GM18502 (cell line): ENCODE data around the gene PRSS33.

Experiments
- ATAC-seq: cut with Tn5 transposase; IDR thresholded peaks from one replicate; pipeline ENCODE4 v1.9.1; 2021; ENCODE audit warnings: mild to moderate bottlenecking; ENCODE audit not compliant: unreplicated experiment, poor library complexity

PRSS33 gene, protein sequence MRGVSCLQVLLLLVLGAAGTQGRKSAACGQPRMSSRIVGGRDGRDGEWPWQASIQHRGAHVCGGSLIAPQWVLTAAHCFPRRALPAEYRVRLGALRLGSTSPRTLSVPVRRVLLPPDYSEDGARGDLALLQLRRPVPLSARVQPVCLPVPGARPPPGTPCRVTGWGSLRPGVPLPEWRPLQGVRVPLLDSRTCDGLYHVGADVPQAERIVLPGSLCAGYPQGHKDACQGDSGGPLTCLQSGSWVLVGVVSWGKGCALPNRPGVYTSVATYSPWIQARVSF

DNA sequence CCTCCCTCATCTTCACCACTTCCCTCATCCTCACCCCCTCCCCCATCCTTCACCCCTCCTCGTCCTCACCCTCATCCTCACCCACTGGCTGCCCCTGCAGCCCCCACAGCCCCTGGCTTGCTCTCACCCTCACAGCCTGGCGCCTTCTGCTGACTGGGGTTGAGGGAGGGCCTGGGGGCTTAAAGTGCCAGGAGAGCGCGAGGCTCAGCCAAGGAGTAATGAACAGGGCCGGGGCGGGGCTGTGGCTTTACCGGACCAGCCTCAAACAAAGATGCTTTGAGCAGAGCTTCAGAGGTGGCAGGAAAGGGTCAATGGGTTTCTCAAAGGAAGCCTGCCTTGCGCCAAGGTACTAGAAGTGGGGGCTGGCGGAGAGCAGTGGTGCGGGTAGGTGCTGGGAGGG lies at the start of gene PRSS33:
TSS of gene PRSS33 (minus strand) at position 155 of the 400 bp plus-strand sequence. CDS start 1,013 bp downstream, outside the sequence.
- ATAC-seq: no peak

DNA sequence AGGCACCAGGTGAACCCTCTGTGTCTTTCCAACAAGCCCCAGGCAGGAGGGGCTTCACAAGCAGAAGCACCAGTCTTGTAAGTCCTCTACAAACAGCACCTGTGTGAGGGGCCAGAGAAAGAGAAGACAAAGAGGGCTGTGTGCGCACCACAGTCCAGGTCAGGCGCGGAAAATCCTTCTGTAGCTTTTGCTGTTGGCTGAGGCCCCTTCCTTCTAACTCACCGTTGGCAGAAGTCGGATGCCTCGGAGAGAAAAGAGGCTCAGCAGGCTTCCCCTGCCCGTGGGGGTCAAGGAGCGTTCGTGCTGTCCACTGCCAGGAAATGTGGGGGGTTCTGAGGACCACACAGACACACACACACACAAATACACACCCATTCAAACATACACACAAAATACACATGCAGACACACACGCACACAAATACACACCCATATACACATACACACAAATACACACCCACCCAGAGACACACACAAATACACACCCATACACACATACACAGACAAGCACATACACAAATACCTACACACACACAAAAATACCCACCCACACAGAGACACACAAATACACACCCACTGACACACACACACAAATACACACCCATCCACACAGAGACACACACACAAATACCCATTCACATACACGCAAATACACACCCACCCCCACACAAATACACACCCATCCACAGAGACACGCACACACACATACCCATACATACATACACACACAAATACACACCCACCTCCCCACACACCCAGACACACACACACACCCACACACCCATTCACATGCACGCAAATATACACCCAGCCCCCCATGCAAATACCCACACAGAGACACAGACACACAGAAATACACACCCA lies 49.5 kb upstream of the PRSS33 start:
- ATAC-seq: no peak

DNA sequence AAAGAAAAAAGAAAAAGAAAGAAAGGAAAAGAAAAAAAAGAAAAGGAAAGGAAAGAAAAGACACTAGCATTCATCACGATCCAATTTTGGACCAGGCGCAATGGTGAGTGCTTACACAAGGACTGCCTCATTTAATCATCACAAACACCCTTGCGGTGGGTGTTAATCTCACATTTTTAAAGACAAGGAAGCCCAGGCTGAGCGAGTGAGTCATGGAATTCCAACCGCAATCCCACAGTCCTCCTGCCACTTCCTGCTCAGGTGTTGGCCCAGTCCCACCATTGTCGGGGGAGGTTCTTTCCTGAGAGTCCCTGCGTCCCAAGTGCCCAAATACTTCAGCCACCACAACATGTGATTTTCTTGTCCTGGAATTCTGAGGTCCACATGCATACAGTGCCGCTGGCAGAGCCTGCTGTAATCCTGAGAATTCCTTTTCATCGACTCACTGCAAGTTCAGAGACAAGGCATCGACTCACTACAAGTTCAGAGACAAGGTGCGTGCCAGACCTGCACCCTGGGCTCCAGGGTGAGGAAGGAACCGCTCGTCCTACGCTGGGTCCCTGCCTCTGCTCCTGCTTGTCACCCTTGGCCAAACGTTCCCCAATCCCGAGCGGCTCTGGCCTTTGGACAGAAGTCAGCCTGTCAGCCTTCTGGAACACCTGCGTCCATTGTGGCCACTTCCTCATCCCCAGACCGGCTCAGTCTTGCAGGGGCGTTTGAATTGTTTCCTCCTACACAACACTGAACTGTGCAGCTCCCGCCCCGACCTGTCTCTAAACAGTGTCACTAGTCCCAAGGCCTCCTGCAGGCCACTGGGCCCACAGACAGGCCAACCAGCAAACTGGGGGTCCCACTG lies 48.5 kb upstream of the PRSS33 start:
- ATAC-seq: no peak

DNA sequence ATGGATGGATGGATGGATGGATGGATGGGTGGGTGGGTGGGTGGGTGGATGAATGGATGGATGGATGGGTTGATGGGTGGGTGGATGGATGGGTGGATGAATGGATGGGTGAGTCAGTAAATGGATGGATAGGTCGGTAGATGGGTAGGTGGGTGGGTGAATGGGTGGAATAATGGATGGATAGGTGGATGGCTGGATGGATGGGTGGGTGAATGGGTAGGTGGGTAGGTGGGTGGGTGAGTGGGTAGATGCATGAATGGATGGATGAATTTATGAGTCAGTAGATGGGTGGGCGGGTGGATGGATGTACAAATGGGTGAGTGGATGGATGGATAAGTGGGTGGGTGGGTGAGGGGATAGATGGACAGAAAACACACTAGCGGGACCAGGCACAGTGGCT lies 47.6 kb upstream of the PRSS33 start:
- no peak for ATAC-seq

DNA sequence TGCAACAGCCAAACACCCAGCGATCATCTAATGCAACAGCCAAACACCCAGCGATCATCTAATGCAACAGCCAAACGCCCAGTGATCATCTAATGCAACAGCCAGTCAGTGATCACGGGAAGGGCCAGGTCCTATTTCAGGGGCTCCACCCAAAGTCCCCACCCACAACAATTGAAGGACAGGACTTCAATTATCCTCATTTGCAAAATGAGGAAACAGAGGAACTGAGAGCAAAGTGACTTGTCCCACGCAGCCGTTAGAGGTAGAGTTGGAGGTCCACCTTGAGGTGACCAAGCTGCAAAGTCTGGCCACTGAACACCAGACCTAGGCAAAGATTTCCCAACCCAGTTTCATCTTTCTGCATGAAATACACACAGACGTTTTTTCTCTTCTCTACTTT lies 46.4 kb upstream of the PRSS33 start:
- ATAC-seq: no peak

DNA sequence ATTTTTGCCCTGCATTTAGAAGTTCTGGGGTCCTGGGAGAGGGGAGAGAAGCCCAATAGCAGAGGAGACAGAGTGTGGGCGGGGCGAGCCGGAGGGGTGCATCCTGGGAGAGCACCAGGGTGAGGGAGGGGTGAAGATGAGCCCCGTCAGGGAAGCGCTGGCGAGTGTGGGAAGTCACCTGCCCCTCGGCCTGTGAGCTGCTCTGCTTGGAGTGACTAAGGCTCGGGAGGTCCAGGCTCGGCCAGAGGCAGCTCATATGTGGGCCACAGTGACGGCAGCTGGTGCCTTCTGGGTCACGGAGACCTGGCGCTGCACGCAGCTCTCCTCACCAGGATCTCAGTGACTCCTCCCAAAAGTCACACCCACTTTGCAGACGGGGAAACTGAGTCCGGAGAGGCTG lies 43.8 kb upstream of the PRSS33 start:
- no peak for ATAC-seq

DNA sequence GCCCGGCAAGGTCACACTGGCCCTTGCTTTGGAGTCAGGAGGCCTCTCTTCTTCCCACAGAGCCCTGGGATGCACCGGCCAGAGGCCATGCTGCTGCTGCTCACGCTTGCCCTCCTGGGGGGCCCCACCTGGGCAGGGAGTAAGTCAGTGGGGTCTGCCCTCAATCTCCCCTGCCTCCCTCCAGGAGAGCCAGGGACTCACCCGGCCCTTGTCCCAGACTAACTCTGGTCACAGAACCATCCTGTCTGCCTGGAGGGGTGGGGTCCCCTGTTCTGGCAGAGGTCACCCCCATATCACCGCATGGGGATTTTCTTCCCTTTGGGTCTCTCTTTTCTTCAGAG lies 43.0 kb upstream of the PRSS33 start:
- ATAC-seq: no peak

DNA sequence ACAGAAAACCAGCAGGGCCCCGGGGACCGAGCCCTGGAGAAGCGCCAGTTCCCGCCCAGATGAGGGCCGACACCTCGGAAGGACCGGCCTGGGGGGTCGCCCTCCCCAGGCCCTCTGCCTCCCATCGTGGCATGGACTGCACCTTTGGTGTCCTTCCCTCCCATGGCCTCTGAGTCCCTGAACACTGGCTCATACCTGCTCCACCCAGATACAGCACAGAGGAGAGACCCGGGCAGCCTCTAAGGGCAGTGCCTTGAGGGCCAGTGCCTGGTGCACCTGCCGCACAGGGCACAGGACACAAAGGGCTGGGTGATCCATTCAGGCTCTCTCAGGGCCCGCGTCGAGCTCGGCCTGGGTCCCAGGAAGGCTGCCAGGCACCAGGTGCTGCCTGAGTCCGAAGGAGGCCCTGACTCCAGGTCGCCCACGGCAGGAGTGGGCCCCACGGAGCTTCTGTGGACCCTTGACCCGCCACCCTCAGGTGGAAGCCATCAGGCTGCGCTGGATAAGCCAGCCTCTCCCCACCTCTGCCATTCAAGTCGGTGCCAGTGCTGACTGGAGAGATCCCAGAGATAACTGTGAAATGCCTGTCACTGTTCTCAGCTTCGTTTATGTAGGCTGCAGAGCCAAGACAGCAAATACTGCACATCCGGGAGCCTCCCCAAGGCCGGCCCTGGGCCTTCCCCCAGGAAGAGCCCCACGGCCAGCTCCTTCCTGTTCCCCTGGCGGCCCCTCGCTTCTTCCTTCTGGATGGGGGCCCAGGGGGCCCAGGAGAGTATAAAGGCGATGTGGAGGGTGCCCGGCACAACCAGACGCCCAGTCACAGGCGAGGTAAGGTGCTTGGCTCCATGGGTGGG lies 42.4 kb upstream of the PRSS33 start, which contains the start of gene ZG16B:
TSS of gene ZG16B (plus strand) at position 803 of the 854 bp plus-strand sequence. CDS start 139 bp downstream, outside the sequence.
- ATAC-seq: no peak

DNA sequence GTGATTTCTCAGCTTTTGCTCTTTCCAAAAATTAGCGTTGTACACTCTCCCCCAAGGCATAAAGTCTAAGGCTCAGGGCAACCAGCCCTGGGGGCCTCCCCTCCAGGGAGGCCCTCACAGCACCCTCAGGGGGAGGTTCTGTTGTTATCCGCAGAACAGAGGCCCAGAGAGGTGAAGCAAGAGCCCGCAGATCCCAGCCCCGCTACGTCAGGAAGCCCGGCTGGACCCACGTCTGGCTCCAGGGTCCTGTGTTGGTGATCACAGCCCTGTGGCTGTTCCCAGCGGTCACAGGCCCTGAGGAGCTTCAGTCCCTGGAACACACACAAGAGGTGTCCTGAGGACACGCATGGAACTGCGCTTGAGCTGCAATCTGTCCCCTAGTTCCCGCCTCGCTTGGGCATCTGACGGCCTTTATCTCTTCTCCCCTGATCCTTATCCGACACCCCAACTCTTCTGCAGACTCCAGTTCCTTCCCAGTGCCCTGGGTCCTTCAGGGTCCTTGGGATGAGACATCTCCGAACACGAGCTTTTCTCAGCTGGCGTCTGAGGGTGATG lies 41.6 kb upstream of the PRSS33 start:
- no peak for ATAC-seq

DNA sequence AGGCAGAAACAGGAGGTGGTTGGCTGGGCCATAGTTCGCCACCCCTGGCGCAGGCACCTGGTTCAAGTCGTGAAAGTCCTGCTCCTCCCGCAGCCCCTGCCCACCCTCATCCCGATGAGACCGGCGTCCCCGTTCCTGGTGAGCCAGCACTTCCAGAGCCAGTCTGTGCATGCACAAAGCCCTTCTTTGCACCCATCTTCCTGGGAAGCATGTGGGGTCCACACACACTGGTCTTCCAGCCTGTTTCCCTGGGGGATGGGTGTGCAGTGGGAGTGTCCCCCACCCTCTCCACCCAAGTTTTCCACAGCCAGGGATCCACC lies 41.1 kb upstream of the PRSS33 start:
- ATAC-seq: no peak

DNA sequence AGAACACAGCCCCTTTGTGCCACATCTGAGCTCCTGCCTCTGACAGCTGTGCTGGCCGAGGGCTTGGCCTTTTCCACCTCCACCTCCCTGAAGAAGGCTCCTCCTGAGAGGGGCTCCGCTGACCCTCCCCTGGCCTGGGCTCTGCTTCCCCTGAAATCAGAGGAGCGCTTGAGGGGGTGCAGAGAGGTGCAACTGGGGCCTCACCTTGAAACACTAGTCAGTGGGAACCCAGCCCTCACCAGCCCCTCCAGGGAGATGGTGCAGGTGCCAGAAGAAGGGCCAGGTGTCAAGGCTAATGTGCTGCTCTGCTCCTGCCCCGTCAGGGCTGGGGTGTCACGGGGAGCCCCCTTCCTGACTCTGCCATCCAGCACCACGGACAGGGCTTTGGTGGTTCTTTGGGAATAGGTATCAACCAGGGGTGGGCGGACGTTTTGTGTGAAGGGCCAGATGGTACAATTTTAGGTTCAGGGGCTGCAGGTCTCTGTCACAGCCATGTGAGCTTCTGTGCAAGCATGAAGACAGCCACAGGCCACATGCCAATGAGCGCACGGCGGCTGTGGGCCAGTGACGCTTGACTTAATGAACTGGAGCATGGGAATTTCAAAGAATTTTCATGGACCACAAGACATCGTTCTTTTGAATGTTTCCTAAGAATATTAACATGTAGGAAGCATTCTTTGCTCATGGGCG lies 40.6 kb upstream of the PRSS33 start:
- no peak for ATAC-seq

DNA sequence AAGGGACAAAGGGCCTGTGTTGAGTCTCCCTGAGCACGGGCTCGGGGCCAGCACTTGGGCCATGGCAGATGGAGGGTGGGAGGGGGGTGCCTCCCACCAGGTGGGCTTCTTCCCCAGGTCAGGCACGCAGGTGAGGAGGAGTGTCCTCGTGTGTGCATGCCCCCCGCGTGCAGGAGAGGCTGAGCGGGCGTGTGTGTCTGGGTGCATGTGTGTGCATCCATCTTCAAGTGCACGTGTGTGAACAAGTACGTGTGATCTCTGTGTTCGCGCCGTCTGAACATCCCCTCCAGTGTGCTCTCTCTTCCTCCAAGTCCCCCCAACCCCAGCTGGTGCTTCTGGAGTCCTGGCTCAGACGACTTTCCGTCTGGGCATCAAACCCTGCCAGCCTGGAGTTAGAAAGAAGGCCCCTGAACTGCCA lies 40.0 kb upstream of the PRSS33 start:
- ATAC-seq: no peak

DNA sequence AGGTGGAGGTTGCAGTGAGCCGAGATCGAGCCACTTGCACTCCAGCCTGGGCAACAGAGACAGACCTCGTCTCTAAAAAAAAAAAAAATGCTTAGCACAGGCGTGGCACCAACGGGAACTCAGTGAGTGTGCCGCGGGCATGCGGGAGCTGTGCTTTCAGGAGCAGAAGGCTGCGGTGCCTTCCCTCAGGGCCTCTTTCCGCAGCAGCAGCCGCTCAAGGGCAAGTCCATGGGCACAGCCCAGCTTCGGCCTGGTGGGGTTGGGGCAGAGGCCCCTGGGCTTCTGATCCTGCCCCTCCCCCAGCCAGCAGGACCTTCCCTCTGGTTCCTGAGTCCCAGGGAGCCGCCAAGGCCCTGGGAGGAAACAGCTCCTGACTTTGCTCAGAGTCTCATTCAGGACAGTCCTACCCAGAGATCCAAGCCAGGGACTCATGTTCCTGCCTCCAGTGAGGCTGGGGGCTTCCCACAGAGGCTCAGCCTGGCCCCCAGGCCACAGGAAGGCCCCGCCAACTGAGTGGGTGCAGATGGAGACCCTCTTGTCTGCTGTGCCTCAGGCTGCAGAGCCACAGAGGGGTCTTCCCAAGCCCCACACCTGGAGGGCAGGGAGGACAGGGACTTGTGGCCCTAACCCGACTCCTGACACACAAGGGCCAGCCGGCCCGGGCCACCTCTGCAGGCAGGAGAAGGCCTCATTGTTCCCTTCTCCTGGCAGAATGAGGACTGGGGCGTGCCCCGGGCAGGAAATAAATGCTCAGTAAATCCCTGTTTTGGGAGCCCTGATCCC lies 39.4 kb upstream of the PRSS33 start:
- ATAC-seq: no peak

DNA sequence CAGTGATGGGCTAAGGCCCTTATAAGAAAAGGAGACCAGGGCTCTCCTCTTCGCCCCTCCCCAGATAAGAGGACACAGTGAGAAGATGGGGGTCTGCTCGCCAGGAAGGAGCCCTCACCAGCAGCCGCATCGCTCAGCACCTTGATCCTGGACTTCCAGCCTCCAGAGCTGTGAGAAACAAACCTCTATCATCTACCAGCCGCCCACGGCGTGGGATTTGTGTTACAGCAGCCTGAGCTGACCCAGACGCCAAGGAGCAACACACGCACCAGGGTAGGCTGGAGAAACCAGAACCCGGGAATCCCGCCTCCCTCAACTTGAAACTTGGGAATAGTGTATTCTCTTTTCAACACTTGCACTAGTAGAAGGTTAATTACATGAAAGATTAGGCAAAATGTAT lies 38.5 kb upstream of the PRSS33 start:
- ATAC-seq: no peak

DNA sequence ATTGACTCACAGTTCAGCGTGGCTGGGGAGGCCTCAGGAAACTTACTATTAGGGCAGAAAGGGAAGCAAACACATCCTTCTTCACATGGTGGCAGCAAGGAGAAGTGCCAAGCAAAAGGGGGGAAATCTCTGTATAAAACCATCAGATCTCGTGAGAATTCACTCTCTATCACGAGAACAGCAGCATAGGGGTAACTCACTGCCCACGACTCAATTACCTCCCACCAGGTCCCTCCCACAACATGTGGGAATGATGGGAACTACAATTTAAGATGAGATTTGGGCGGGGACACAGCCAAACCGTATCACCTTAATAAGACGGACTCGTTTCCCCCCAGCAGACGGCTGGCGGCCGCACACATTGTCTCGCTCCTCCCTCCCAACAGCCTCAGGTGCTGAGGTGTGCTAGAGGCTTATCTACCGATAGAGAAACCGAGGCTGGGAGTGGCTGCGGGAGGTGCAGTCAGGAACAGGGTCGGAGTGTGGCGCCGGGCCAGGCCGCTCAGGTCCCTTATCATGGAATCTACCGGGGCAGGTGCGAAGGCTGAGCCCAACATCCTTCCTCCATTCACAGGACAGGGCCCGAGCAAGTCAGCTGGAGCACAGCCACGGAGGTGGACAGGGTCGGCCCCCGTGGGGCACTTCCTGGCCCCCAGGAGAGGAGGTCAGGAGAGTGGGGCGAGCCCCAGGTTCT lies 37.8 kb upstream of the PRSS33 start:
- no peak for ATAC-seq

DNA sequence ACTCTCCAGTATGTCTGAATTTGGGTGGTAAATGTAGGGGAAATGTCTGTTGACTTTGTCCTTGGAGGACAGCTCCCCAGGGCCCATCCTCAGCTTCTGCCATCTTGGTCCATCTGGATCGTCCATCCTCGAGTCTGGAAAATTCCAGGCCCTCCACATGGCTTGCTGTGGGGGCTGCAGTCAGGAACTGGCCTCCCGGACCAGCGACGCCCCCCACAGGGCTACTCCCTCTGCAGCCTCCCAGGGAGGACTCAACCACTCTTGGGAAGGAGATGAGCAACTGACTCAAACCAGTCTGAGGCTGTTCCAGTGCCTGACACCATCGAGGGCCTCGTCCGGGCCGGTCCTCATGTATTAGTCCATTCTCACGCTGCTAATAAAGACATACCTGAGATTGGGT lies 37.3 kb upstream of the PRSS33 start:
- ATAC-seq: no peak

DNA sequence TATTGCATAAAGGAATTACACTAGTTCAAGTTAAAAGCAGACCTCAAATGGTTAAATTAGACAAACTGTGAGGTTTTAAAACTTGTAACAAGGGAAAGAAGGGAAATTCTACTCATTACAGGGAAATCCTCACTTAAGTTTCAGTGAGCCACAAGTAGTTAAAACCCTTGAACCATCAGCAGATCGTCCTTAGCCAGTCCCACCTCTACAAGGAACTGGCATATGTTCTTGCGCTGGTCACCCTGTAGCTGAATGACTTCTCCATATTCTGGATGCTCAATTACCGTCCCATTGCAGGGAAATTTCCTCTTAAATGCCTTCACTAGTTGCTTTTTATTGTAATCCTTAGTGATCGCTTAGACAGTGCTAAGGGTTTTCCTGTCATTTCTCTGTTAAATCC lies 35.1 kb upstream of the PRSS33 start:
- no peak for ATAC-seq

DNA sequence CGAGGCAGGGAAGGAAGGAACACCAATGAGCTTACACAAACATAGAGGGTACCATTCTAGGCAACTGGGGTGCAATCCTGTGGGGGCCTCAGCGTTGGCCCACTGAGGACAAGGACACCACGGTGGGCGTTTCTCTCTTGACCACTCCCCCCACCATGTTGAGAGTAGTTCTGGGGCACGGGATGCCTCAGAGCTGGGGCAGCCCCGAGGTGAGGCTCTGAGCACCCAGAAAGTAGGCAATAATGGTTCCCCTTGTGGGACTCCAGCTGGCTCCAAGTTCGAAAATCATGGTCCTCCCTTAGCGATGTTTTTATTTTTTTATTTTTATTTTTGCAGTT lies 34.8 kb upstream of the PRSS33 start:
- no peak for ATAC-seq
